NCI-H524 treated with DMSO at 0.1 percent for 48 hours (cell line): ENCODE results near the gene TSHZ2.

Source experiments
- DNase-seq: peaks from one replicate; lab custom pipeline; 2025; lab: John Stamatoyannopoulos, UW

The TSHZ2 gene

DNA sequence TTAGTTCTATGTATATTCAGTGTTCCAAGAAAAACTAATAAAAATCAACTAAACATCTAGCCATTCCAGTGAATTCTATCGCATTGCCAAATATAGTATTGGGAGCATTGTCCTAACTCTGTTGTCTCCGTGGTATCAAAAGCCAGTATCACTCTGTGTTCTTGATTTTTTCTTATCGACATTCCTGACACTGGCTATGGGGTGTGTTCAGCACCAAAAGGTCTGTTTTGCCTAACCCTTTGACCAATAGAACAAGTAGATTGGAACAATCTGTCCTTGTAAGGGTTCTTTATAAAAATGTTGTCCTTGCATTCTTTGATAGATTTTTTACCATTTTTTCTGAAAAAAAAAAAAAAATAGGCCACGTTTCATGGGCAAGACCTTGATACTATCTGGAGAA lies 161.5 kb downstream of the TSHZ2 start:
- DNase-seq = no peak

DNA sequence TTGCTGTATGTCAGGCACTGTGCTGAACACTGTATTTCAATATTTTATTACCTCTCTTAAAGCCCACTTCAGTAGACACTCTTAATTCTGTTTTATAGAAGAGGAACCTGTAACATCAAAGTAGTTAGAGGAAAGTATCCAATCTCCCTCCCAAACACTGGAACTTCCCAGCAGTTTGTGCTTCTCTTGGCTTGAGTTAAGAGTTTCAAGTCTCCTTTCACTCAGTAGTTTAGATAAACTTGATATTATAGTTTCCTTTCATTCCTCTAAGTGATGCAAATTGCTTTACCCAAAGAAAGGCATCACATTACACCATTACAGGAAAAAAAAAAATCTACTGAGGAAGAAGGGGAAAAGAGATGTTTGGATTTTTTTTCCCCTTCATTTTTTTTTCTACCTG lies 164.3 kb downstream of the TSHZ2 start:
- DNase-seq = no peak

- DNase-seq = no peak
Observed at GRCh38 chr20:53138454-53139262, 166.5 kb downstream of the TSHZ2 start.

DNA sequence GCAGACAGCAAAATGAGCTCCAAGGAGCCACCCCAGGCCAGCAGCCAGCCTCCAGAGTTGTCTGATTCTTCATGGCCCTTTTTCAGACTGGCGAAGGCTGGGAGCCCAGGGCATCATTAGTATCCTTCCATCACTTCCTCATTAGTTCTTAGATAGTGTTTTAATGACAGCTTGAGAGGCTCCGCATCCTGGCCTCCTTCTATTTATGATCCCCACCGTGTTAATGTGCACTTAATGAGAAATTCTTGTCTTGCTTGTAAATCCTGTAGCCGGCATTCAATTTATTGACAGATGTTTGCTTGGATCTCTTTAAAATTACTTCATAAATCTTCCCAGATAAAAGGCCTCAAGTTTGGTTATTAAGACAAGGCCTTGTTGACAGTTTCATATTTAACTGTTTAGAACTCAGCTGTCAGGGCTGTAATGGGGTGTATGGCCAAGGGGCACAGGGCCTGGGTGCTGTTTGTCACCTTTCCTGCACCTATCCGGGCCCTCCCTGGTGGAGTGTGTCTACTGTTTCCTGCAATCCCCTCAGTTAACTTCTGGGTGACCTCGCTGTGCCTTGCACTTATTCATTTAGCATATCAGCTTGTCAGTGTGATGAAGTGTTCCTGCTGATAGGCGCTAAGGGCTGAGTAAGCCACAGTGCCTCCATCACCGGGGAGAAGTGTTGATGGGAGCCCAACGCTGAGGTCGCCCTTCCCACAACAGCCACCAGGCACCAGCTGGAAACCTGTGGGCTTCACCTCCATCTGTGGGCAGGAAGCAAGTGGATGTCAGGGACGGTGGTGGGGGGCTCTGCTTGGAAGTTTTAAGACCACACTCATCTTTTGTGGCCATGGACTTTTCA lies 169.3 kb downstream of the TSHZ2 start:
- peak; percentile 69 for DNase-seq

GRCh38 chr20:53142225-53143127 lies 170.3 kb downstream of the TSHZ2 start:
- DNase-seq = no peak

DNA sequence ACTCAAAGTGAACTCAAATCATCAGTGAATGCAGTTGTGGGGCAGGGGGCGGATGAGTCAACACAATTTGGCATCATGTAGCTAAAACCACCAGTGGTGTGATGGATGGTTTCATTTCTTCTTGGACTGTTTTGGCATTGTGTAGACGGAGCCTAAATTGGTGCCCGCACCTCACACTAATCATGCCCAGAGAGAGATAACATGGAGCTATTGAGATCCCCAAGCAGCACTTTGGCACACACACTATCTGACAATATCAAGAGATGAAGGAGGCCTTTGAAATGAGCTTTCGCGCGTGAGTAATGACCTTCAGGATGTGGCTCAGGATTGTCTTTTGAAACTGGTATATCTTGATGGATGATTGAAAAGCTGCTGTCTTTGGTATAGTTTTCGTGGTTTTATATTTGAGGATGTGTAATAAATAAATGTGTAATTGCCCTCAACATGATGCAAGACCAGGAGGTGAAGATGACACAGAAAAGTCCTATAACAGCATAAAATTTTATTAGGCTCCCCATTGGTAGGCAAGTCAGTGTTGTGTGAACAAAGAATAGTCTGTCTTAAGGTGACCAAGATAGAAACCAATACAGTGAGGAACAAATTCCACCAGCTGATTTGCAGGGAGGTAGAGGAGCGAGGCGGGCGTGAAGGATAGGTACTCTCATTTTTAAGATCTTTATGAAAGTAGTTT lies 174.2 kb downstream of the TSHZ2 start:
- no peak for DNase-seq

DNA sequence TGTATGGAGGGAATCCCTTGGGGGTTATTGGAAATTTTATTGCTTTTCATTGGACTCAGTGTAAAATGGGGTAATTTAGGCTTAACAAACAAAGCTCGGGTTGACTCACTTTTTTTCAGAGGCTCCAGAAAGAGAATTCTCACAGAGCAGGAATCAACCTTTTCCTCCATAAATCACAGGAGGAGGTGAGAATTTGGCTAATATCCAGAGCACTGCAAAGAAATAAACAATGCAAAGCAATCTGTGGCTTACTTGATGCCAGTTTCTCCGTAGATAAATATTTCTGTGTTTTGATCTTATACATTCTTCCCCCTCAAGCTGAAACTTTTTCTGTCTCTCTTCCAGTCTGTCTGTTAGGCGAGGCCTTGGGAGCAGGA lies 176.6 kb downstream of the TSHZ2 start:
- DNase-seq = no peak

DNA sequence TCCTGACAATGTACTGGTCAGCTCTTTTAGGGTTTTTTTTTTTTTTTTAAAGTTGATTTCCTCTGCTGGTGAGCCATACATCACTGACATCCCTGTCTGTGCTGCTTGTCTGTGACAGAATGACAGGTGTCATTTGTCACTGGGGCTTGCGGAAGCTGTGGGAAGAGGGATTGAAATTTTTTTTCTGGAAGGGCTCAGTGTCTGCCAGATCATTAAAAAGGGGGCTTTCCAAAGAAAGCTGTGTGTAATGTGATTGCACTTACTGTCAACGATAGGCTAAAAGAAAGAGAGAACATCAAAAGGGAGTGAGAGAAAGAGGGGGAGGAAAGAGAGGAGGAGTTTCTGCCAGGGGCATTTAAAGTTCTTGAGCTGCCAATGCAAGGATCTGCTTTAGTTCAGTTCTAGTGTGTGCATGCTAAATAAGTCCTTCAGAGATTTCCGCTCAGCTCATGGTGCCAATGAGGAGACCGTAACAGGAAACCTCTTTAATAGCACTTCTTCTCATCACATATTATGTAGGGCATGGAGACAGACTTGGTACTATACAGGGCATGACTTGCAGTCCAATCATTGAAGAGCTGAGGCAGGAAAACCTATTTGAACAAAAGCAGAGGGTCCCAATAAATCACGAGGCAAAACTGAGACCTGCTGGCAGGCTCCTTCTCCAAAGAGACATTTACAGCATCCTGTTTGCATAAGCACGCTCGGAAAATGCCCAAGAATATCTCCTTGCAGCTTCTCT lies 177.2 kb downstream of the TSHZ2 start:
- no peak for DNase-seq

DNA sequence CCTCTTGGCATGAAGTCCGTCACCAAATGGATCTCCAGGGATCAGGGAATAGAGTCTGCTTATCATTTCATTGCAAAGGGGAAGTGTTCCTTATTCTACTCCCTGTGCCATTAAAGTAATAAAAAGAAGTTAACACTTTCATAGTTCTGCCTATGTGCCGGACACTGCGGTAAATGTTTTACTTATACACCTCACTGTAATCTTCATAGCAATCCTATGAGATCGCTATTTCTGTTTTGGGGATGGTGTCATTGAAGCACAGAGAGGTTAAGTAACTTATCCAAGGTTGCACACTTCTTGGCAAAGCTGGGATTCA lies 177.7 kb downstream of the TSHZ2 start:
- DNase-seq = no peak

DNA sequence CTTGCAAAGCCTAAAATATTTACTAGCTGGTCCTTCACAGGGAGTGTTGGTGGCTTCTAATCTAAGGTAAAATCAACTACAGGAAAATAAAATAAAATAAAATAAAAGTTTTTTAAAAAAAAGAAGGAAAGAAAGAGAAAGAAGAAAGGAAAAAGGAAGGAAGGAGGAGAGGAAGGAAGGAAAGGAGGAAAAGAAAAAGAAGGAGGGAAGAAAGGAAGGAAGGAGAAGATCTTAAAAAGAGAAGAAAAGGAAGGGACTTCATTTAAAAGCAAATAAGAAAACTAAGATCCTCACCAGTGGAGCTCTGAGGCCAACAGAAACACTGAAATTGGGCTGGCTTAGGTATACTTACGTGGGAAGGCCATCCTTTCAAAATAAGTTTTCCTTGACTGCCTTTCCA lies 178.4 kb downstream of the TSHZ2 start:
- no peak for DNase-seq

DNA sequence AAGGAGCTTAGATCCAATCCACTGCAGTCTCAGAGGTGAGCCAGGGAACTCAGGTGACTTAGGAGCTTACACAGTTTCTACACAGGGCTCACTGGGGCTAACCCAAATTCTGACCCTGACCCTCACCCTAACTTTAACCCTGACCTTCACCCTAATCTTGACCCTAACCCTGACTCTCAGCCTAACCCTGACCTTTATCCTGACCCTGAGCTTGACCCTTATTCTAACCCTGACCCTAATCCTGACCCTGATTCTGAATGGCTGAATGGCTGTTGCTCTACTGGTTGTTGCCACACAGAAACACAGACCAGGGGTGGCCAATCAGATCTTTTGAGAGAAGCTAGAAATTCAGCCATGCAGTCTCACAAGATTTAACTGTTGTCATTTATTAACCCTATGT lies 180.1 kb downstream of the TSHZ2 start:
- DNase-seq = no peak

DNA sequence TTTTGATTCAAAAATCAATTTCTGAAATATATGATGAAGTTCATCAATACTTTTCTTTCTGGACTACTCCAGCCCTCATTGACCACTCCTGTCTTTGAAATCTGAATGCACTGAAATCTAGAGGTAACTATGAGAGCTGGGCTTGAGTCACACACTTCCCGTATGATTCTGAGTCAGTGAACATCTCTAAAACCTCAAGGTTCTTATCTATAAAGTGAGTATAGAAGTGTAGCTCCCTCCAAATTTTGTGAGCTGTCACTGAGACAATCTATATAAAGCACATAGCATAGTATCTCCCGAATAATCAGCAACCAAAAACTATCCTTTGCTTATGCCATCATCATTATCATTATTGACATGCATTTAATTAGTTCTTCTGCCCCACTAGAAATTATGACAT lies 182.4 kb downstream of the TSHZ2 start:
- DNase-seq = no peak

- DNase-seq = no peak
Observed at GRCh38 chr20:53157443-53158408, 185.6 kb downstream of the TSHZ2 start.

DNA sequence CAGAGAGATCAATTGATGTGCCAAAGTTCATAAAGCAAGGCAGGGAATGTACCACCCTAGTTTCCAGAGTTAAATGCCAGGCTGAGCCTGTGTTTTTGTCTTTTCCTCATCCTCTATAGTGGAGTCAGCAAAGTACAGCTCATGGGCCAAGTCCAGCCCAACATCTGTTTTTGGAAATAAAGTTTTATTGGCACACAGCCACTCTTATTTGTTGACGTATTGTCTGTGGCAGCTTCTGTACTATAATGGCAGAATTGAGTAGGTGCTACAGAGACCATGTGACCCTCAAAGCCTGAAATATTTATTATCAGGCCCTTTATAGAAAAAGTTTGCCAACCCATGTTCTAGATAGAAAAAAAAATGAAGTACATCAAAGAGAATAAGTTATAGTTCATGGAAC lies 187.0 kb downstream of the TSHZ2 start:
- no peak for DNase-seq

- DNase-seq = no peak
Observed at GRCh38 chr20:53161073-53161472, 188.9 kb downstream of the TSHZ2 start.

GRCh38 chr20:53161473-53161872 lies 189.3 kb downstream of the TSHZ2 start:
- DNase-seq = no peak

GRCh38 chr20:53162251-53162835 lies 190.2 kb downstream of the TSHZ2 start:
- DNase-seq = peak; percentile 6

- no peak for DNase-seq
Observed at GRCh38 chr20:53163486-53163885, 191.3 kb downstream of the TSHZ2 start.

DNA sequence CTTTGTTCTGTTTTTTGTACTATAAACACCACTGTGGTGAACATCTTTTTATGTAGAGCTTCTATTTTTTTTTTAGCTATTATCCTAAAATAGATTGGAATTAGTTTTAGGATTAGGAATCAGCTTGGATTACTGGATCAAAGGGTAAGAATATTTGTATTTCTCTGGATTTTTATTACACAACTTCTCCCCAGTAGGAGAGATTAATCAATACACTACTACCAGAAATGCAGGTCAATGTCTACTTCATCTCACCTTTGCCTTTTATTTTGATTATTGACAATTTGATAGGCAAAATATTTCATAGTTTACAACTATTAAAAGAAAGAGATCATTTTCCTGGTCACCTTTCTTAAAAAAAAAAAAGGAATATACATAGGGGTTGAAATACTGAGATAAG lies 191.9 kb downstream of the TSHZ2 start:
- DNase-seq = no peak

DNA sequence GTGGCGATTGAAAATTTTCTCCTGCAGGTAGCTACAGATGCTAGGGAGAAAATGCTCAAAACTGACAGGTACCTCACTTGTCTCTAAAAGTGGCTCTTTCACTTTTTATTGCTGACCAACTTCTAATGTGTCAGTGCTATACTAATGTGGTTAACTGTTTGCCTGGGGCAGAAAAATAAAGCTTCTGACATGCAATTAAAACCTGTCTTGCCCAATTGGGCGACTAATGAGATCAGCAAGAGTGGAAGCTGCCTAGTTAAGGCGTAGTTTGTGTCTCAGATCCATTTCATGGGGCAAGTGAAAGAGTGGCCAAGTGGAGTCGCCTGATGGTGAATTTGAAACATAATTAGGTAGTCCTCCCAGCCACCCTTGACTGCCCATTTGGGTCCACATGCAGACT lies 193.3 kb downstream of the TSHZ2 start:
- DNase-seq = no peak
